Smooth muscle cell (in vitro differentiated cells): ENCODE results near the gene KRT2. TPM values are rescaled to one million over a fixed set of nuclear protein-coding genes. Genes with fewer than 3 reads are reported as not detected.

Experiments used
- DNase-seq: peaks from one replicate; lab custom pipeline; 2025; ENCODE audit not compliant: unreplicated experiment; lab: John Stamatoyannopoulos, UW
- H2AFZ ChIP-seq: fragments of 200-600 bp; sonication (generic); 2 replicates; pipeline ENCODE4 v1.6.0; 2016; ENCODE audit warnings: antibody characterized with exemption, low read depth, mild to moderate bottlenecking
- H3F3A ChIP-seq: fragments of 200-600 bp; sonication (generic); 2 replicates; pipeline ENCODE4 v1.6.0; 2017; ENCODE audit warnings: antibody characterized with exemption, low read depth
- H3K27ac ChIP-seq: fragments of 200-600 bp; sonication (generic); 2 replicates; pipeline ENCODE4 v1.5.1; 2016; ENCODE audit warnings: low read depth, mild to moderate bottlenecking
- H3K27me3 ChIP-seq: fragments of 200-600 bp; sonication (generic); 2 replicates; pipeline ENCODE4 v1.6.1; 2016; ENCODE audit warnings: low read depth, mild to moderate bottlenecking
- H3K36me3 ChIP-seq: fragments of 200-600 bp; sonication (generic); 2 replicates; pipeline ENCODE4 v1.5.1; 2016; ENCODE audit warnings: low read depth
- H3K4me1 ChIP-seq: fragments of 200-600 bp; sonication (generic); 2 replicates; pipeline ENCODE4 v1.5.1; 2016; ENCODE audit warnings: low read depth
- H3K4me2 ChIP-seq: fragments of 200-600 bp; sonication (generic); 2 replicates; pipeline ENCODE4 v1.6.0; 2016; ENCODE audit warnings: mild to moderate bottlenecking
- H3K4me3 ChIP-seq: fragments of 200-600 bp; sonication (generic); 2 replicates; pipeline ENCODE4 v1.5.1; 2016; ENCODE audit warnings: mild to moderate bottlenecking
- H3K79me2 ChIP-seq: fragments of 200-600 bp; sonication (generic); 2 replicates; pipeline ENCODE4 v1.6.0; 2016; ENCODE audit warnings: low read depth, mild to moderate bottlenecking
- H3K9ac ChIP-seq: fragments of 200-600 bp; sonication (generic); 2 replicates; pipeline ENCODE4 v1.6.0; 2016; ENCODE audit warnings: low read depth
- H3K9me3 ChIP-seq: fragments of 200-600 bp; sonication (generic); replicated peaks from 2 replicates; pipeline ENCODE4 v1.5.1; 2016; ENCODE audit warnings: low read depth
- H4K20me1 ChIP-seq: fragments of 200-600 bp; sonication (generic); 2 replicates; pipeline ENCODE4 v1.6.0; 2016; ENCODE audit warnings: low read depth
- CTCF ChIP-seq: fragments of 200-600 bp; sonication (generic); IDR thresholded peaks from 2 replicates; pipeline ENCODE4 v1.5.1; 2017; ENCODE audit warnings: borderline replicate concordance, mild to moderate bottlenecking, antibody characterized with exemption; ENCODE audit not compliant: insufficient read depth, poor library complexity, severe bottlenecking
- WGBS: methylation state at CpG from one replicate; pipeline ENCODE4 v1.1.7; 2016; ENCODE audit warnings: low lambda C conversion rate; 5-methylcytosine and 5-hydroxymethylcytosine counted together
- polyA plus RNA-seq: library from polyadenylated mRNA; unstranded; fragments of >200 nt; fragmentation: Nextera tagmentation; extraction: Ambion mirVana; gene quantifications from 2 replicates; pipeline ENCODE4 v1.2.1, GENCODE V29; 2016
- total RNA-seq: library from RNA; depleted of rRNA; stranded (reverse); fragments of >200 nt; gene quantifications from 2 replicates; pipeline ENCODE4 v1.2.3, GENCODE V29; 2014

The KRT2 gene
- total and polyA plus RNA-seq, 2 experiments from 2014 or later, result not detected

- no peaks in the 10 kb centered on the region for H4K20me1 ChIP-seq
- no peak overlapping the region for H3K9ac ChIP-seq
- H3K4me3 ChIP-seq, result no peak overlapping the region
- peaks cover 69% of the 10 kb centered on the region for H3K27me3 ChIP-seq
- no peak overlapping the region for H3K27ac ChIP-seq
- no peak overlapping the region for H2AFZ ChIP-seq
- H3K36me3 ChIP-seq, result no peaks in the 10 kb centered on the region
- no peaks in the 10 kb centered on the region for H3K9me3 ChIP-seq
- no peak overlapping the region for H3K4me2 ChIP-seq
- WGBS, result 87% methylated on average over 12 of the region's 12 CpGs
- no peaks in the 10 kb centered on the region for H3K79me2 ChIP-seq
- TF ChIP-seq CTCF, result no peak
- DNase-seq, result no peak
- no peaks in the 10 kb centered on the region for H3K4me1 ChIP-seq
- no peaks in the 10 kb centered on the region for H3F3A ChIP-seq
These were observed 31.7 kb upstream of the KRT2 start for GRCh38 chr12:52683575-52684300.

DNA sequence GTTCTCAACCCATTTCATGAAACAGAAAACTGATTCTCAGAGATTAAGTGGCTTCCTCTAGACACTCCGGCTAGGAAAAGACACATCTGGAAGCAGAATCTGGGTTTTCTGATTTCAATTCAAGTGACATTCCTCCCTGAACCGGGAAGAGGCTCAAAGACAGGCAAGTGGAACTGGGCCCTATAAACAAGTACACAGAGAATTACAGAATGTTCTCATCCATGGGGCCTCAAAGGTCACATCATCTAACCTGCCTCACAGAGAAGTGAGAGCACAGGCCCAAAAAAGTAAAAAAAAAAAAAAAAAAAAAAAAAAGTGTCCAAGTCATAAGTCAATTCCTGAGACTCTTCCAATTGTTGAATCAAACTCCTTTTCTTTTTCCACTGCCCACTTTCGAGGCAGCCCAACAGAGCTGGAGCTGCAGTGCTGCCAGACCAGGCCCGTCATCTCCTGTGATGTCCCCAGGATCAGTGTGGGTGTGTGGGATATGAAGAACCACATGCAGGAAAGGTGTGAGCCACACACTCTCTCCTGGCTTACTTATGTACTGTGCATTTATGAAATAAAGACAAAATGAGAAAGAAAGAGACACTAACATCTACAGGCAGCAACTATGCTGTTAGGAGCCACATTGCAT is 31.0 kb upstream of the KRT2 start:
- DNase-seq, result no peak
- peaks cover 69% of the 10 kb centered on the region for H3K27me3 ChIP-seq
- TF ChIP-seq CTCF, result no peak
- H3K27ac ChIP-seq, result no peak overlapping the region
- H2AFZ ChIP-seq, result no peak overlapping the region
- H3K79me2 ChIP-seq, result no peaks in the 10 kb centered on the region
- H3K9ac ChIP-seq, result no peak overlapping the region
- no peaks in the 10 kb centered on the region for H3K36me3 ChIP-seq
- H3K4me1 ChIP-seq, result no peaks in the 10 kb centered on the region
- no peaks in the 10 kb centered on the region for H4K20me1 ChIP-seq
- H3K4me3 ChIP-seq, result no peak overlapping the region
- H3K9me3 ChIP-seq, result no peaks in the 10 kb centered on the region
- H3K4me2 ChIP-seq, result no peak overlapping the region
- H3F3A ChIP-seq, result no peaks in the 10 kb centered on the region
- 81% methylated on average over 4 of the region's 4 CpGs for WGBS

DNA sequence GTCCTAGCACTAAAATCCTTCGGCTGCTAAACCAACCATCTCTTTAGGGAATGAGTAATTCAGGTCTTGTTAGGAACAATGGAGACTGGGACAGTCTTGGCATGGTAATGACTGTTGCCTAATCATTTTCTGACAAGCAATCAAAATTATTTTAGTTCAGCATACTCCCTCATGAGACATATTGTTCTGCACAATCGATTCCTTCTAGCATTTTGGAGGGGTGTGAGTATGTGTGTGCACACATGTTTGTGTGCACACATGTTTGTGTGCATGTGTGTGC is 30.3 kb upstream of the KRT2 start:
- no peaks in the 10 kb centered on the region for H3K9me3 ChIP-seq
- peaks cover 69% of the 10 kb centered on the region for H3K27me3 ChIP-seq
- no peak for TF ChIP-seq CTCF
- H3K4me1 ChIP-seq, result no peaks in the 10 kb centered on the region
- DNase-seq, result no peak
- H3K36me3 ChIP-seq, result no peaks in the 10 kb centered on the region
- 83% methylated on average over 2 of the region's 2 CpGs for WGBS
- H3K4me2 ChIP-seq, result no peak overlapping the region
- H4K20me1 ChIP-seq, result no peaks in the 10 kb centered on the region
- no peak overlapping the region for H3K4me3 ChIP-seq
- no peak overlapping the region for H2AFZ ChIP-seq
- H3F3A ChIP-seq, result no peaks in the 10 kb centered on the region
- H3K79me2 ChIP-seq, result no peaks in the 10 kb centered on the region
- H3K27ac ChIP-seq, result no peak overlapping the region
- no peak overlapping the region for H3K9ac ChIP-seq
